Hepatic stellate cell (primary cell): Measurements from ENCODE around the gene SPATA31A7.
"Not testable (repeated sequence)": the region's sequence is repeated elsewhere in the genome, so short reads cannot be mapped to it uniquely, and the experiment has no call there.

ENCODE experiments used
- DNase-seq: peaks from one replicate; pipeline ENCODE4 v3.0.0; 2011; ENCODE audit warnings: low spot score

The SPATA31A7 gene

DNA sequence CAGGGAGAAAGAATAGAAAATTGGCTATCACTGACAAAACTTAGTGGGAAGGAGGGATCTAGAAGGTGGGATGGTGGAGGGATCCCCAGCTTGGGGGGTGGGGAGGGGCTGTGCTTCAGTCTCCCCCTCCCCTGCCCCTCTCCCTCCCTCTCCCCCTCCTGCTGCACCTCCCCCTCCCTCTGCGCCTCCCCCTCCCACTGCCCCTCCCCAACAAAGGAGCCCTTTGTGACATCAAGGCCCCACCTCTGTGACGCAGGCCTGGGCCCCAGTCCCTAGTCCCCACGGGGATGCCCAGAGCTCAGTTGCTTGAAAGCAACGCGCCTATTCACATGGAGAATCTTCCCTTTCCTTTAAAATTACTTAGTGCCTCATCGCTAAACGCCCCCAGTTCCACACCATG is at the start of gene SPATA31A7:
Gene SPATA31A7 (plus strand): TSS at position 301 of the 400 bp plus-strand sequence. CDS start 29 bp downstream, at position 330.
- DNase-seq, result not testable (repeated sequence)

DNA sequence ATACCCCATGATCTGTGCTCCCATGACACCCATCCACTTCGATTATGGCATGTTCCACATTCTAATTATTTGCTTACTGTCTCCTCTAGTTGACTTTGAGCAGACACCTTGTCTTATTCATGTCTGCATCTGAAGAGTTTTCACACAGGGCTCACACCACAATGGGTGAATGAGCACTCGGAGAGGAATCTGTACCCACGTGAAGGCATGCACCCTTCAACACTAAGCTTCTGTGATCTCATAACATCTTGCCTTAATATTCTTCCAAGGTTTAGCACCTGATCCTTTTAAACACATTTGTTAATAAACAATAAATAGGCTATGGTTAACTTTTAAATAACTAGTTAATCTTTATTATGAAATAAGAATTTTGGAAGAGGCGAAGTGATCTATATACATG is 36.6 kb downstream of the SPATA31A7 start:
- not testable (repeated sequence) for DNase-seq
